GM23338 (cell line): ENCODE results near the gene TYW1B. TPM values are rescaled to one million over a fixed set of nuclear protein-coding genes. Genes with fewer than 3 reads are reported as not detected.
"Not testable (repeated sequence)": the region's sequence is repeated elsewhere in the genome, so short reads cannot be mapped to it uniquely, and the experiment has no call there.

Source experiments
- ATAC-seq: fragments of 200-7000 bp; cut with Tn5 transposase; 3 replicates; pipeline ENCODE4 v1.9.1; 2020
- DNase-seq: peaks from one replicate; pipeline ENCODE4 v3.0.0-alpha.2; 2015; ENCODE audit warnings: low spot score
- H2AFZ ChIP-seq: fragments of 200-600 bp; sonication (generic); 2 replicates; pipeline ENCODE4 v1.8.0; 2016; ENCODE audit warnings: antibody characterized with exemption, mild to moderate bottlenecking, moderate library complexity
- H3F3A ChIP-seq: fragments of 200-600 bp; sonication (generic); replicated peaks from 2 replicates; pipeline ENCODE4 v1.8.0; 2017; ENCODE audit warnings: antibody characterized with exemption, mixed run types, low read depth
- H3K27ac ChIP-seq: fragments of 200-600 bp; sonication (generic); 2 replicates; pipeline ENCODE4 v1.6.1; 2016; ENCODE audit warnings: low read depth
- H3K27me3 ChIP-seq: fragments of 200-600 bp; sonication (generic); 2 replicates; pipeline ENCODE4 v1.8.0; 2016; ENCODE audit warnings: mild to moderate bottlenecking, mixed run types, moderate library complexity; ENCODE audit not compliant: insufficient read depth
- H3K36me3 ChIP-seq: fragments of 200-600 bp; sonication (generic); 2 replicates; pipeline ENCODE4 v1.8.0; 2016; ENCODE audit warnings: mild to moderate bottlenecking; ENCODE audit not compliant: insufficient read depth
- H3K4me1 ChIP-seq: fragments of 200-600 bp; sonication (generic); 2 replicates; pipeline ENCODE4 v1.8.0; 2016; ENCODE audit warnings: mild to moderate bottlenecking, moderate library complexity; ENCODE audit not compliant: insufficient read depth
- H3K4me2 ChIP-seq: fragments of 200-600 bp; sonication (generic); 2 replicates; pipeline ENCODE4 v1.7.1; 2017; ENCODE audit warnings: mixed run types
- H3K4me3 ChIP-seq: fragments of 200-600 bp; sonication (generic); 2 replicates; pipeline ENCODE4 v1.6.1; 2016; ENCODE audit warnings: mixed run types
- H3K79me2 ChIP-seq: fragments of 200-600 bp; sonication (generic); replicated peaks from 2 replicates; pipeline ENCODE4 v1.8.0; 2017; ENCODE audit warnings: mild to moderate bottlenecking; ENCODE audit not compliant: insufficient read depth
- H3K9me2 ChIP-seq: fragments of 200-600 bp; sonication (generic); 2 replicates; pipeline ENCODE4 v1.8.0; 2017; ENCODE audit not compliant: insufficient read depth
- H4K20me1 ChIP-seq: fragments of 200-600 bp; sonication (generic); replicated peaks from 2 replicates; pipeline ENCODE4 v1.8.0; 2017; ENCODE audit warnings: mild to moderate bottlenecking; ENCODE audit not compliant: insufficient read depth
- H3K27ac Mint-ChIP-seq: 2 replicates; pipeline ENCODE4 v1.8.0; 2020; ENCODE audit warnings: inconsistent platforms, mild to moderate bottlenecking, moderate library complexity, mixed read lengths
- H3K27me3 Mint-ChIP-seq: 3 replicates; pipeline ENCODE4 v1.8.0; 2022; ENCODE audit warnings: low read depth, mild to moderate bottlenecking, moderate library complexity, mixed read lengths, inconsistent platforms; ENCODE audit not compliant: insufficient read depth, poor library complexity
- H3K36me3 Mint-ChIP-seq: 3 replicates; pipeline ENCODE4 v1.8.0; 2021; ENCODE audit warnings: low read depth, mild to moderate bottlenecking, inconsistent platforms, moderate library complexity, mixed read lengths
- H3K4me1 Mint-ChIP-seq: 3 replicates; pipeline ENCODE4 v1.8.0; 2020; ENCODE audit warnings: mild to moderate bottlenecking, inconsistent platforms, mixed read lengths
- H3K4me3 Mint-ChIP-seq: 3 replicates; pipeline ENCODE4 v1.8.0; 2021; ENCODE audit warnings: moderate library complexity, mild to moderate bottlenecking, inconsistent platforms, mixed read lengths
- H3K9me3 Mint-ChIP-seq: 3 replicates; pipeline ENCODE4 v1.8.0; 2020; ENCODE audit warnings: moderate library complexity, mild to moderate bottlenecking, inconsistent platforms, mixed read lengths
- CREB1 ChIP-seq: fragments of 250-450 bp; sonication (Bioruptor Pico); IDR thresholded peaks from 2 replicates; pipeline ENCODE4 v1.5.0; 2020; ENCODE audit warnings: low read depth, mild to moderate bottlenecking, moderate library complexity
- EZH2phosphoT487 ChIP-seq: fragments of 200-600 bp; sonication (generic); IDR thresholded peaks from one replicate; pipeline ENCODE4 v1.8.1; 2018; ENCODE audit warnings: antibody characterized with exemption; ENCODE audit not compliant: unreplicated experiment
- JUNB ChIP-seq: IDR thresholded peaks from one replicate; pipeline ENCODE4 v1.6.1; 2016; ENCODE audit warnings: antibody characterized with exemption; ENCODE audit not compliant: unreplicated experiment
- POLR2AphosphoS5 ChIP-seq: IDR thresholded peaks from 2 replicates; pipeline ENCODE4 v1.6.1; 2016; ENCODE audit warnings: antibody characterized with exemption, low read depth
- STAT1 ChIP-seq: IDR thresholded peaks from one replicate; pipeline ENCODE4 v1.6.1; 2016; ENCODE audit warnings: antibody characterized with exemption; ENCODE audit not compliant: unreplicated experiment
- ZNF331 ChIP-seq: fragments of 250-450 bp; sonication (Bioruptor Pico); IDR thresholded peaks from 2 replicates; pipeline ENCODE4 v1.5.0; 2020; ENCODE audit warnings: low read depth, mild to moderate bottlenecking, moderate library complexity
- polyA plus RNA-seq: library from polyadenylated mRNA; unstranded; fragments of >200 nt; fragmentation: Nextera tagmentation; extraction: Ambion mirVana; gene quantifications from 2 replicates; pipeline ENCODE4 v1.2.1, GENCODE V29; 2016
- total RNA-seq: library from RNA; depleted of rRNA; stranded (reverse); fragments of >200 nt; shearing (Covaris generic); gene quantifications from 2 replicates; pipeline ENCODE4 v1.2.3, GENCODE V29; 2014
- TF ChIP-seq, protein P1 (sequence below): fragments of 250-450 bp; sonication (Bioruptor Pico); IDR thresholded peaks from 2 replicates; pipeline ENCODE4 v1.5.0; 2020; ENCODE audit warnings: mild to moderate bottlenecking, moderate library complexity
- TF ChIP-seq, protein P2 (sequence below): IDR thresholded peaks from one replicate; pipeline ENCODE4 v1.6.1; 2018; ENCODE audit warnings: antibody characterized with exemption; ENCODE audit not compliant: unreplicated experiment
- TF ChIP-seq, protein P3 (sequence below): IDR thresholded peaks from 2 replicates; pipeline ENCODE4 v1.6.1; 2016; ENCODE audit warnings: antibody characterized with exemption

TYW1B gene
- total and polyA plus RNA-seq, 2 experiments from 2014 or later: 2.8 to 5.6 TPM

DNA sequence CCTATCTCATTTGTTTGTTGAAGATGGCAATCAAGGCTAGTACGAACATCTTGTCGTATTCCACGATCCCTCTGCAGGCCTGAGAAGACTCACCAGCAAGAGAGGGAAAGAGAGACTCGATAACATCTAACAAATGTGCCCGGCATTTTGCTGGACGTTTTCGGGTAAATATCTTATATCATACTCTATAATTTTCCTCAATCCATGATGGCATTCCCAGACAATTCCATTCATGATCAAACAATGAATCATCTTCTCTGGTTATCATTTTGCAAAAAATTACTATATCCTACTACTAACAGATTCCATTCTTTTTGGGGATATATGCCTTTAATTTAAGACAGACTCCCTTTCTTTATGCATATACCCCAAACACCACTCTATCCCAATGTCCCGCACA is 118.1 kb downstream of the TYW1B start (continued):
- TF ChIP-seq, protein P1, sequence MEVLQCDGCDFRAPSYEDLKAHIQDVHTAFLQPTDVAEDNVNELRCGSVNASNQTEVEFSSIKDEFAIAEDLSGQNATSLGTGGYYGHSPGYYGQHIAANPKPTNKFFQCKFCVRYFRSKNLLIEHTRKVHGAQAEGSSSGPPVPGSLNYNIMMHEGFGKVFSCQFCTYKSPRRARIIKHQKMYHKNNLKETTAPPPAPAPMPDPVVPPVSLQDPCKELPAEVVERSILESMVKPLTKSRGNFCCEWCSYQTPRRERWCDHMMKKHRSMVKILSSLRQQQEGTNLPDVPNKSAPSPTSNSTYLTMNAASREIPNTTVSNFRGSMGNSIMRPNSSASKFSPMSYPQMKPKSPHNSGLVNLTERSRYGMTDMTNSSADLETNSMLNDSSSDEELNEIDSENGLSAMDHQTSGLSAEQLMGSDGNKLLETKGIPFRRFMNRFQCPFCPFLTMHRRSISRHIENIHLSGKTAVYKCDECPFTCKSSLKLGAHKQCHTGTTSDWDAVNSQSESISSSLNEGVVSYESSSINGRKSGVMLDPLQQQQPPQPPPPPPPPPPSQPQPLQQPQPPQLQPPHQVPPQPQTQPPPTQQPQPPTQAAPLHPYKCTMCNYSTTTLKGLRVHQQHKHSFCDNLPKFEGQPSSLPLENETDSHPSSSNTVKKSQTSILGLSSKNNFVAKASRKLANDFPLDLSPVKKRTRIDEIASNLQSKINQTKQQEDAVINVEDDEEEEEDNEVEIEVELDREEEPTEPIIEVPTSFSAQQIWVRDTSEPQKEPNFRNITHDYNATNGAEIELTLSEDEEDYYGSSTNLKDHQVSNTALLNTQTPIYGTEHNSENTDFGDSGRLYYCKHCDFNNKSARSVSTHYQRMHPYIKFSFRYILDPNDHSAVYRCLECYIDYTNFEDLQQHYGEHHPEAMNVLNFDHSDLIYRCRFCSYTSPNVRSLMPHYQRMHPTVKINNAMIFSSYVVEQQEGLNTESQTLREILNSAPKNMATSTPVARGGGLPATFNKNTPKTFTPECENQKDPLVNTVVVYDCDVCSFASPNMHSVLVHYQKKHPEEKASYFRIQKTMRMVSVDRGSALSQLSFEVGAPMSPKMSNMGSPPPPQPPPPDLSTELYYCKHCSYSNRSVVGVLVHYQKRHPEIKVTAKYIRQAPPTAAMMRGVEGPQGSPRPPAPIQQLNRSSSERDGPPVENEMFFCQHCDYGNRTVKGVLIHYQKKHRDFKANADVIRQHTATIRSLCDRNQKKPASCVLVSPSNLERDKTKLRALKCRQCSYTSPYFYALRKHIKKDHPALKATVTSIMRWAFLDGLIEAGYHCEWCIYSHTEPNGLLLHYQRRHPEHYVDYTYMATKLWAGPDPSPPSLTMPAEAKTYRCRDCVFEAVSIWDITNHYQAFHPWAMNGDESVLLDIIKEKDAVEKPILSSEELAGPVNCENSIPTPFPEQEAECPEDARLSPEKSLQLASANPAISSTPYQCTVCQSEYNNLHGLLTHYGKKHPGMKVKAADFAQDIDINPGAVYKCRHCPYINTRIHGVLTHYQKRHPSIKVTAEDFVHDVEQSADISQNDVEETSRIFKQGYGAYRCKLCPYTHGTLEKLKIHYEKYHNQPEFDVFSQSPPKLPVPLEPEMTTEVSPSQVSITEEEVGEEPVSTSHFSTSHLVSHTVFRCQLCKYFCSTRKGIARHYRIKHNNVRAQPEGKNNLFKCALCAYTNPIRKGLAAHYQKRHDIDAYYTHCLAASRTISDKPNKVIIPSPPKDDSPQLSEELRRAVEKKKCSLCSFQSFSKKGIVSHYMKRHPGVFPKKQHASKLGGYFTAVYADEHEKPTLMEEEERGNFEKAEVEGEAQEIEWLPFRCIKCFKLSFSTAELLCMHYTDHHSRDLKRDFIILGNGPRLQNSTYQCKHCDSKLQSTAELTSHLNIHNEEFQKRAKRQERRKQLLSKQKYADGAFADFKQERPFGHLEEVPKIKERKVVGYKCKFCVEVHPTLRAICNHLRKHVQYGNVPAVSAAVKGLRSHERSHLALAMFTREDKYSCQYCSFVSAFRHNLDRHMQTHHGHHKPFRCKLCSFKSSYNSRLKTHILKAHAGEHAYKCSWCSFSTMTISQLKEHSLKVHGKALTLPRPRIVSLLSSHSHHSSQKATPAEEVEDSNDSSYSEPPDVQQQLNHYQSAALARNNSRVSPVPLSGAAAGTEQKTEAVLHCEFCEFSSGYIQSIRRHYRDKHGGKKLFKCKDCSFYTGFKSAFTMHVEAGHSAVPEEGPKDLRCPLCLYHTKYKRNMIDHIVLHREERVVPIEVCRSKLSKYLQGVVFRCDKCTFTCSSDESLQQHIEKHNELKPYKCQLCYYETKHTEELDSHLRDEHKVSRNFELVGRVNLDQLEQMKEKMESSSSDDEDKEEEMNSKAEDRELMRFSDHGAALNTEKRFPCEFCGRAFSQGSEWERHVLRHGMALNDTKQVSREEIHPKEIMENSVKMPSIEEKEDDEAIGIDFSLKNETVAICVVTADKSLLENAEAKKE: no peak
- TF ChIP-seq, protein P2, sequence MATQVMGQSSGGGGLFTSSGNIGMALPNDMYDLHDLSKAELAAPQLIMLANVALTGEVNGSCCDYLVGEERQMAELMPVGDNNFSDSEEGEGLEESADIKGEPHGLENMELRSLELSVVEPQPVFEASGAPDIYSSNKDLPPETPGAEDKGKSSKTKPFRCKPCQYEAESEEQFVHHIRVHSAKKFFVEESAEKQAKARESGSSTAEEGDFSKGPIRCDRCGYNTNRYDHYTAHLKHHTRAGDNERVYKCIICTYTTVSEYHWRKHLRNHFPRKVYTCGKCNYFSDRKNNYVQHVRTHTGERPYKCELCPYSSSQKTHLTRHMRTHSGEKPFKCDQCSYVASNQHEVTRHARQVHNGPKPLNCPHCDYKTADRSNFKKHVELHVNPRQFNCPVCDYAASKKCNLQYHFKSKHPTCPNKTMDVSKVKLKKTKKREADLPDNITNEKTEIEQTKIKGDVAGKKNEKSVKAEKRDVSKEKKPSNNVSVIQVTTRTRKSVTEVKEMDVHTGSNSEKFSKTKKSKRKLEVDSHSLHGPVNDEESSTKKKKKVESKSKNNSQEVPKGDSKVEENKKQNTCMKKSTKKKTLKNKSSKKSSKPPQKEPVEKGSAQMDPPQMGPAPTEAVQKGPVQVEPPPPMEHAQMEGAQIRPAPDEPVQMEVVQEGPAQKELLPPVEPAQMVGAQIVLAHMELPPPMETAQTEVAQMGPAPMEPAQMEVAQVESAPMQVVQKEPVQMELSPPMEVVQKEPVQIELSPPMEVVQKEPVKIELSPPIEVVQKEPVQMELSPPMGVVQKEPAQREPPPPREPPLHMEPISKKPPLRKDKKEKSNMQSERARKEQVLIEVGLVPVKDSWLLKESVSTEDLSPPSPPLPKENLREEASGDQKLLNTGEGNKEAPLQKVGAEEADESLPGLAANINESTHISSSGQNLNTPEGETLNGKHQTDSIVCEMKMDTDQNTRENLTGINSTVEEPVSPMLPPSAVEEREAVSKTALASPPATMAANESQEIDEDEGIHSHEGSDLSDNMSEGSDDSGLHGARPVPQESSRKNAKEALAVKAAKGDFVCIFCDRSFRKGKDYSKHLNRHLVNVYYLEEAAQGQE: no peak
- TF ChIP-seq, protein P3, sequence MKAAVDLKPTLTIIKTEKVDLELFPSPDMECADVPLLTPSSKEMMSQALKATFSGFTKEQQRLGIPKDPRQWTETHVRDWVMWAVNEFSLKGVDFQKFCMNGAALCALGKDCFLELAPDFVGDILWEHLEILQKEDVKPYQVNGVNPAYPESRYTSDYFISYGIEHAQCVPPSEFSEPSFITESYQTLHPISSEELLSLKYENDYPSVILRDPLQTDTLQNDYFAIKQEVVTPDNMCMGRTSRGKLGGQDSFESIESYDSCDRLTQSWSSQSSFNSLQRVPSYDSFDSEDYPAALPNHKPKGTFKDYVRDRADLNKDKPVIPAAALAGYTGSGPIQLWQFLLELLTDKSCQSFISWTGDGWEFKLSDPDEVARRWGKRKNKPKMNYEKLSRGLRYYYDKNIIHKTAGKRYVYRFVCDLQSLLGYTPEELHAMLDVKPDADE: no peak
- TF ChIP-seq JUNB: no peak
- TF ChIP-seq ZNF331: no peak
- TF ChIP-seq STAT1: no peak
- TF ChIP-seq CREB1 (CRISPR knock-in tag): no peak
- TF ChIP-seq POLR2AphosphoS5: no peak
- TF ChIP-seq EZH2phosphoT487: no peak

DNA sequence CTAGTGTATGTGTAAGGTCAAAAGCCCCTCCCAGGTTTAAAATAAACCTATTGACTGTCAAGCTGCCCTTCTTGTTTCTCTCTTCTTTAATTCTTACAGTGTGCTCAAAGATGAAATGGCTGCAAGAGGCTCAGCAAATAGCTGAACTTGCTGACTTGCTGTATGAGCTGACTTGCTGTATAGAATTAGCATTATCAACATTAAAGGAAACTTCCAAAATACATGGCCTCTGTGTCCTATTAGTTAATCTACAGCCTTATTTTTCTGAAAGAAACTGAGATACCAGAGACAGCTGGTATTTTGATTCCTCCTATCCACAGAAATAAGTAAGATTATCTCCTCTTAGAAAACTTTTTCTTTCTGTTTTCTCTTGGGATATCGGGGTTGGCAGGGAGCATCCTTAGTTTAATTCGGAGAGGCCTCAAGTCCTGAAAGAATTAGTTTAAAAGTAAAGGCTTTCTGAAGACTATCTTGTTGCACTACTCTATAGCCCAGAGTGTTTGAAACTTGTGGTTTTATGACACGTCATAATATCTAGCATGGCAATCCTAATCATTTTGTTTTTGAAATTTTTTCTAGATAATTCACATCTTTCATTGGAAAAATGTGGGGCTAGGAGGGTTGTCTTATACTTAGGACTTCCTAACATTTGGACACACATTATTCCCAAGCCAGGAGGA is 119.5 kb downstream of the TYW1B start:
- peaks cover 27% of the 10 kb centered on the region for H3K4me1 Mint-ChIP-seq
- H3K27ac Mint-ChIP-seq, H4K20me1 ChIP-seq, H3K27me3 ChIP-seq, H3F3A ChIP-seq, H3K27me3 Mint-ChIP-seq, ATAC-seq, H3K9me3 Mint-ChIP-seq, H3K4me3 Mint-ChIP-seq, H3K36me3 ChIP-seq, H3K27ac ChIP-seq, H2AFZ ChIP-seq, H3K9me2 ChIP-seq, DNase-seq, H3K79me2 ChIP-seq, H3K4me3 ChIP-seq, H3K4me2 ChIP-seq: not testable (repeated sequence)
- peaks cover 18% of the 10 kb centered on the region for H3K4me1 ChIP-seq
- H3K36me3 Mint-ChIP-seq: peaks cover 57% of the 10 kb centered on the region
